ENCODE results near the gene SPRN.

DNA sequence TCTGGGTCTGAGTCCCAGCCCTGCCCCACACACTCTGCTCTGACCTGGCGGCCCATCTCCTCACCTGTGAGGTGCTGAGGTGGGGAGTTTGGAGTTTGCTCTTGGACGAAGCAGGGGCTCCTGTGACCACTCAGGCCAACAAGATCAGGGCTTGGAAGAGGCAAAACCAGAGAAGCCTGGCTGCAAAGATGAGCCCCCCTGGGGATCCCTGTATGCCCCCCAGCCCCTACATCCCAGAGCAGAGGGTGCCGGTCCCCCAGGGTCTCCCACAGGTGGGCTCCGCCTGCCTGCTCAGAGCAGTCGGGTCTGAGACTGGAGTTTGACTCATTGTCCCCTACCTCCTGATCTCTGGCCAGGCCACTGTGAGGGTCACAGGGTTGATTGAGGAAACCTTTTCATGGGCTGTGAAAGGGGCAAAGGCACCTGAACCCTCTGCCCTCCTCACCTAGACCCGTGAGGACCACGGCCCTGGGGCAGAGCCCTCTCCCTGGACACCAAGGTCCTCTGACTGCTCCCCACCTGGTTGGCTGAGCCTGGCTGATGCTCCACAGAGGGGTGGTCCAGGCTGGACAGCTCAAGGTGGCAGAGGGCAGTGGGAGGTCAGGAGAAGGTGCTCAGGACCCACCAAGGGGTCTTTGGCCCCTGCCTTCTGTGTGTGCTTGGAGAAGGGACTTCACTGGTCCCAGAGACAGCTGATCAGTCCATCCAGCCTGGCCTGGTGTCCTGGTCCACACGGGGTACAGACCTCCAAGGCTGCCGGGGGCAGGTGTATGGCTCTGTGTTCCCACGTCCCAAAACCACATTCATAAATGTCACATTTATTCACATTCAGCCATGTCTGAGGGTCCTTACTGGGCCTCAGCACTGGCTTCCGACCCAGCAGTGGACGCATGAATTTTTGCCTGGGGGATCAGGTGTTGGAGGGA is 20.2 kb upstream of the SPRN start:
- TF ChIP-seq CTCF (IDR thresholded peaks at IDR 0.05; ENCODE audit: low read length) (no peak), EZH2 (optimal IDR thresholded peaks at IDR 0.05; ENCODE audit: low read depth, low read length) (no peak)
